Cardiac muscle cell (in vitro differentiated cells and primary cell): Measurements from ENCODE around the gene GBP6. TPM values are rescaled to one million over a fixed set of nuclear protein-coding genes. Genes with fewer than 3 reads are reported as not detected.
"Not testable (repeated sequence)": the region's sequence is repeated elsewhere in the genome, so short reads cannot be mapped to it uniquely, and the experiment has no call there.

Source experiments
- DNase-seq, 2 donors: peaks; one replicate each; pipeline versions ENCODE4 v3.0.0 to v3.0.0-alpha.2; 2010 to 2017; ENCODE audit warnings: low read depth in 1 of 2, low spot score in 1 of 2
- H3K27ac ChIP-seq: fragments of 200-600 bp; sonication (generic); 2 replicates; pipeline ENCODE4 v1.5.1; 2016
- H3K27me3 ChIP-seq: fragments of 200-600 bp; sonication (generic); 2 replicates; pipeline ENCODE4 v1.6.0; 2016; ENCODE audit warnings: control low read depth
- H3K36me3 ChIP-seq: fragments of 200-600 bp; sonication (generic); 2 replicates; pipeline ENCODE4 v1.5.1; 2016; ENCODE audit warnings: control low read depth
- H3K4me1 ChIP-seq: fragments of 200-600 bp; sonication (generic); 2 replicates; pipeline ENCODE4 v1.8.1; 2017; ENCODE audit warnings: low read depth, mild to moderate bottlenecking, mixed run types
- H3K4me3 ChIP-seq: fragments of 200-600 bp; sonication (generic); 2 replicates; pipeline ENCODE4 v1.5.1; 2016; ENCODE audit warnings: mild to moderate bottlenecking
- H3K9me3 ChIP-seq: fragments of 200-600 bp; sonication (generic); 2 replicates; pipeline ENCODE4 v1.5.1; 2017; ENCODE audit warnings: low read depth, mild to moderate bottlenecking, control low read depth
- CTCF ChIP-seq: IDR thresholded peaks from 2 replicates; pipeline ENCODE4 v1.5.1; 2012; ENCODE audit warnings: low read depth, mild to moderate bottlenecking, low read length
- polyA plus RNA-seq: library from polyadenylated mRNA; unstranded; fragments of >200 nt; fragmentation: Nextera tagmentation; extraction: Ambion mirVana; gene quantifications from 2 replicates; pipeline ENCODE4 v1.2.1, GENCODE V29; 2016
- total RNA-seq: library from RNA; depleted of rRNA; stranded (reverse); fragments of >200 nt; gene quantifications from 2 replicates; pipeline ENCODE4 v1.2.3, GENCODE V29; 2016

GBP6 gene
- total and polyA plus RNA-seq, 2 experiments from 2014 or later, result 0.69 TPM; not detected in 1

GRCh38 chr1:89337903-89338302 is 26.0 kb upstream of the GBP6 start:
- Histone ChIP-seq H3K27me3 (no peaks in the 10 kb centered on the region), H3K4me3 (no peak overlapping the region), H3K36me3 (no peaks in the 10 kb centered on the region), H3K4me1 (no peaks in the 10 kb centered on the region), H3K27ac (no peak overlapping the region), H3K9me3 (no peaks in the 10 kb centered on the region)
- no peak for TF ChIP-seq CTCF
- DNase-seq, result no peak

- TF ChIP-seq CTCF, result no peak
- no peaks in the 10 kb centered on the region for H3K9me3 ChIP-seq
- peak in 1 of 2 donors; percentile 29 for DNase-seq
- H3K27me3 ChIP-seq, result no peaks in the 10 kb centered on the region
- H3K4me1 ChIP-seq, result no peaks in the 10 kb centered on the region
- no peak overlapping the region for H3K27ac ChIP-seq
- no peaks in the 10 kb centered on the region for H3K36me3 ChIP-seq
- no peak overlapping the region for H3K4me3 ChIP-seq
Measured at GRCh38 chr1:89339039-89339438, 24.8 kb upstream of the GBP6 start.

GRCh38 chr1:89345479-89345878 is 18.4 kb upstream of the GBP6 start:
- not testable (repeated sequence) for H3K4me3 ChIP-seq, H3K36me3 ChIP-seq, H3K9me3 ChIP-seq, H3K4me1 ChIP-seq, H3K27ac ChIP-seq, DNase-seq, H3K27me3 ChIP-seq

GRCh38 chr1:89347296-89347695 is 16.6 kb upstream of the GBP6 start:
- DNase-seq, result no peak
- H3K4me1 ChIP-seq, result no peaks in the 10 kb centered on the region
- H3K27ac ChIP-seq, result no peak overlapping the region
- H3K36me3 ChIP-seq, result no peaks in the 10 kb centered on the region
- H3K4me3 ChIP-seq, result no peak overlapping the region
- H3K9me3 ChIP-seq, result peaks cover 4% of the 10 kb centered on the region
- TF ChIP-seq CTCF, result no peak
- H3K27me3 ChIP-seq, result no peaks in the 10 kb centered on the region

GRCh38 chr1:89350298-89350697 is 13.6 kb upstream of the GBP6 start:
- no peak for TF ChIP-seq CTCF
- no peak overlapping the region for H3K4me3 ChIP-seq
- no peak overlapping the region for H3K27ac ChIP-seq

GRCh38 chr1:89351597-89352311 is 12.1 kb upstream of the GBP6 start:
- Histone ChIP-seq H3K9me3 (peaks cover 4% of the 10 kb centered on the region), H3K4me3 (no peak overlapping the region), H3K4me1 (no peaks in the 10 kb centered on the region), H3K27me3 (no peaks in the 10 kb centered on the region), H3K27ac (no peak overlapping the region), H3K36me3 (no peaks in the 10 kb centered on the region)
- TF ChIP-seq CTCF, result no peak
- DNase-seq, result no peak

More at GRCh38 chr1:89350298-89350697, 13.6 kb upstream of the GBP6 start:
- no peak for DNase-seq
- Histone ChIP-seq H3K27me3 (no peaks in the 10 kb centered on the region), H3K4me1 (no peaks in the 10 kb centered on the region), H3K9me3 (peaks cover 4% of the 10 kb centered on the region), H3K36me3 (no peaks in the 10 kb centered on the region)
